Measurements from ENCODE around the gene MCU. TPM values are rescaled to one million over a fixed set of nuclear protein-coding genes. Genes with fewer than 3 reads are reported as not detected.
"Not testable (repeated sequence)": the region's sequence is repeated elsewhere in the genome, so short reads cannot be mapped to it uniquely, and the experiment has no call there.

Gene MCU, protein sequence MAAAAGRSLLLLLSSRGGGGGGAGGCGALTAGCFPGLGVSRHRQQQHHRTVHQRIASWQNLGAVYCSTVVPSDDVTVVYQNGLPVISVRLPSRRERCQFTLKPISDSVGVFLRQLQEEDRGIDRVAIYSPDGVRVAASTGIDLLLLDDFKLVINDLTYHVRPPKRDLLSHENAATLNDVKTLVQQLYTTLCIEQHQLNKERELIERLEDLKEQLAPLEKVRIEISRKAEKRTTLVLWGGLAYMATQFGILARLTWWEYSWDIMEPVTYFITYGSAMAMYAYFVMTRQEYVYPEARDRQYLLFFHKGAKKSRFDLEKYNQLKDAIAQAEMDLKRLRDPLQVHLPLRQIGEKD
- total RNA-seq: 10 to 100 TPM; 16.9 to 20.0 TPM
- polyA plus RNA-seq (ENCODE audit: insufficient read depth, low read depth, low replicate concordance): 15.0 TPM
- long read RNA-seq, donor 1, transcript MCU-202 (8 exons, 2,949 nt): major isoform, 7 of 12 reads
- long read RNA-seq, donor 1, partial matches to known transcripts: 5 of 12 reads
- long read RNA-seq, donor 1, other reads (novel, unspliced or antisense): 0 of 12 reads
- long read RNA-seq, donor 2, transcript MCU-202 (8 exons, 2,949 nt): major isoform, 5 of 5 reads
- long read RNA-seq, donor 2, partial matches to known transcripts: 0 of 5 reads
- long read RNA-seq, donor 2, other reads (novel, unspliced or antisense): 0 of 5 reads

DNA sequence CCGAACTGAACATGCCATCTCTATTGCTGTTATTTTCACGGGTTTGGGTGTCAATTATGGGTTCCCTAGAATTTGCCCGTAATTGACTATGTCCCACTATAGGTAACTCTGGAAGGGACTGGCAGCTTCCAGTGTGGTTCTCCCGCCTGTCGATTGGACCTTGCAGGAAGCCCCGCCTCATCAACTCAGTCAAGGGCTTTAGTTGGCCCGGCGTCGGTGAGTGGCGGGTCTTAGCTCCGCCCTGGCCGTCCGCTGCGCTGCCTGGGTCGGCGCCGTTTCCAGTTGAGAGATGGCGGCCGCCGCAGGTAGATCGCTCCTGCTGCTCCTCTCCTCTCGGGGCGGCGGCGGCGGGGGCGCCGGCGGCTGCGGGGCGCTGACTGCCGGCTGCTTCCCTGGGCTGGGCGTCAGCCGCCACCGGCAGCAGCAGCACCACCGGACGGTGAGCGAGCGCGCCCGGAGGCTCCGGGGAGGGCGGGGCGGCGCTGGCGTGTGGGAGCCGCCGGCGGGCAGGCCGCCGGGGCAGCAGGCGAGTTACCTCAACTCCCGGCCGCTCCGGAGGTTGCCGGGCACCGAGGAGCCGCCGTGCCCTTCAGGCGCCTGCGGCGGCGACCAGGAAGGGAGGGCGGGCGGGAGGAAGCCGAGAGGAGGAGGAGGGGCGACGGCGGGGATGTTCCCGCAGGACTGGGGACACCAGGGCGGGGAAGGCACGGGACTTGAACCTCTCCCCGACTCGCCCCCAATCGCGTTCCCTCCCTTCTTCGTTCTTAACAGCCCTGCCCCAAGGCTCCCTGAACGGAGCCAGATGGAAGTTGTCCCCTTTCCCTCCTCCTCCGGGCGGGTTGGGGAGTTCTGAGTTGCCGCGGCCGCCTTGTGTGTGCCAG lies at the start of gene MCU:
Gene MCU, plus strand, starts transcription at position 281 of the 881 bp plus-strand sequence. Its CDS starts 9 bp downstream, at position 290.
- peaks cover 2% of the 10 kb centered on the region for H3K4me1 ChIP-seq
- DNase-seq: peak; percentile 98
- H3K36me3 ChIP-seq (ENCODE audit: low read depth, missing control alignments): no peaks in the 10 kb centered on the region
- H3K27me3 ChIP-seq: no peaks in the 10 kb centered on the region
- intact Hi-C loops (cut with DNase I; ENCODE audit: low total_unique reads): loop anchor here (10.0 kb wide), 1 partner anchor 143 kb away; no protein-coding TSS in a partner anchor
- H3K4me3 ChIP-seq: peak within 1 kb of the TSS; percentile 82 to 94
- H3K27ac ChIP-seq: peak within 1 kb of the TSS; percentile 84 to 90
- WGBS, 2 donors: 0% methylated on average over 12 to 78 of the region's 83 CpGs
- TF ChIP-seq, protein P1, sequence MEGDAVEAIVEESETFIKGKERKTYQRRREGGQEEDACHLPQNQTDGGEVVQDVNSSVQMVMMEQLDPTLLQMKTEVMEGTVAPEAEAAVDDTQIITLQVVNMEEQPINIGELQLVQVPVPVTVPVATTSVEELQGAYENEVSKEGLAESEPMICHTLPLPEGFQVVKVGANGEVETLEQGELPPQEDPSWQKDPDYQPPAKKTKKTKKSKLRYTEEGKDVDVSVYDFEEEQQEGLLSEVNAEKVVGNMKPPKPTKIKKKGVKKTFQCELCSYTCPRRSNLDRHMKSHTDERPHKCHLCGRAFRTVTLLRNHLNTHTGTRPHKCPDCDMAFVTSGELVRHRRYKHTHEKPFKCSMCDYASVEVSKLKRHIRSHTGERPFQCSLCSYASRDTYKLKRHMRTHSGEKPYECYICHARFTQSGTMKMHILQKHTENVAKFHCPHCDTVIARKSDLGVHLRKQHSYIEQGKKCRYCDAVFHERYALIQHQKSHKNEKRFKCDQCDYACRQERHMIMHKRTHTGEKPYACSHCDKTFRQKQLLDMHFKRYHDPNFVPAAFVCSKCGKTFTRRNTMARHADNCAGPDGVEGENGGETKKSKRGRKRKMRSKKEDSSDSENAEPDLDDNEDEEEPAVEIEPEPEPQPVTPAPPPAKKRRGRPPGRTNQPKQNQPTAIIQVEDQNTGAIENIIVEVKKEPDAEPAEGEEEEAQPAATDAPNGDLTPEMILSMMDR (IDR thresholded peaks at IDR 0.05): no peak
- TF ChIP-seq POLR2A (IDR thresholded peaks at IDR 0.05): peak; percentile 92
- no peaks in the 10 kb centered on the region for H3K9me3 ChIP-seq

DNA sequence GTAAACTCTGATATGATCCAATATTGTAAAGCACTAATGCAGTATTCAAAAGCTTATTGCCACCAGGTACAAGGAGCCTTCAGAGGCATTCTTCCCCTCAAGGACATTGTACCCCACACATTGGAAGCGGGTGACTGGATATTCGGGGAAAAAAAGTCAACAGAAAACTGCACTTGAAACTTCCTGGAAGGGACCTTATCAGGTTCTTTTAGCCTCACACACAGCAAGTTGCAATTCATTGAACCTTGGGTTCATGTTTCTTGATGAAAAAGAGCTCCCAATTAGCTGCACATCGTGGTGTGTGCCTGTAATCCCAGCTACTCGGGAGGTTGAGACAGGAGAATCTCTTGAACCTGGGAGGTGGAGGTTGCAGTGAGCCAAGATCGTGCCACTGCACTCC lies 49.6 kb upstream of the MCU start:
- Histone ChIP-seq H3K27me3 (no peaks in the 10 kb centered on the region), H3K4me3 (no peak overlapping the region), H3K36me3 (ENCODE audit: low read depth, missing control alignments) (no peaks in the 10 kb centered on the region), H3K27ac (no peak overlapping the region), H3K4me1 (no peaks in the 10 kb centered on the region), H3K9me3 (no peaks in the 10 kb centered on the region)
- 86 to 92% methylated on average over 5 of the region's 5 CpGs for WGBS, 2 donors
- no peak for TF ChIP-seq POLR2A (IDR thresholded peaks at IDR 0.05)
- TF ChIP-seq, protein P1 (IDR thresholded peaks at IDR 0.05): no peak
- DNase-seq: no peak
- intact Hi-C loops (cut with DNase I; ENCODE audit: low total_unique reads): no loop called here

DNA sequence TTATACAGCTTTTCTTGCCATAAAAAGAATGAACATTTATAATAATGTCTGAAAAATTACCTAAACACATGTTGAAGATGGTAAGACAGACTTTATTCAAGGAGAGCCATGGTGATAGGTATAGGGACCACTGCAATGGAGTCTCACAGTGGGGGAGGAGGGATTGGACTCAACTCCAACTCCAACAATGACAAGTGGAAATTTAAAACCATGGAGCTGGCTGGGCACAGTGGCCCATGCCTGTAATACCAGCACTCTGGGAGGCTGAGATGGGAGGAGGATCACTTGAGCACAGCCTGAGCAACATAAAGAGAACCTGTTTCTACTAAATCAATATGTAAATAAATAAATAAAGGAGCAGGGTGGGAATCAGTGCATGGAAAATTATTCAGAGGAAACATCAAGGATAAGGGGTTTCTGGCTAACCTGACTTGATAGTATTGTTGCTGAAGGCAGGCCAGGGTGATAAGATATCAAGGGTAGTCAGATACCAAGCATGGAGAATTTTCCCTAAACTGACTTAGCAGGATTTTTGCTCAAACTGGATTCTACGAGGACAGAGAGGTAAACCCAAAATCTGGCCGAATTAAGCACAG lies 46.6 kb upstream of the MCU start:
- no peak for DNase-seq
- Histone ChIP-seq H3K4me1 (no peaks in the 10 kb centered on the region), H3K27ac (no peak overlapping the region), H3K27me3 (no peaks in the 10 kb centered on the region), H3K9me3 (no peaks in the 10 kb centered on the region), H3K4me3 (no peak overlapping the region), H3K36me3 (ENCODE audit: low read depth, missing control alignments) (no peaks in the 10 kb centered on the region)
- 83 to 86% methylated on average over 2 of the region's 2 CpGs for WGBS, 2 donors
- TF ChIP-seq POLR2A (IDR thresholded peaks at IDR 0.05): no peak
- TF ChIP-seq, protein P1 (IDR thresholded peaks at IDR 0.05): no peak
- intact Hi-C loops (cut with DNase I; ENCODE audit: low total_unique reads): no loop called here

DNA sequence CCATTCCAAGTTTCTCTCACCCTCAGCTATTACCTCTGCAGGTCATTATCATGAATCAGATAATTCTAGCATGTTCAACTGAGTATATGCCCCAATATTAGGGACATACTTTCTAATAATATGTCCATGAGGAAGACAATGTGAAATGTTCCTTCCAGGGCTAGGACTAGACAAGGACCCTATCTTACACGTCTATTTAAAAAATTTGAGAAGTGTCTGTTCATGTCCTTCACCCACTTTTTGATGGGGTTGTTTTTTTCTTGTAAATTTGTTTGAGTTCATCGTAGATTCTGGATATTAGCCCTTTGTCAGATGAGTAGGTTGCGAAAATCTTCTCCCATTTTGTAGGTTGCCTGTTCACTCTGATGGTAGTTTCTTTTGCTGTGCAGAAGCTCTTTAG lies 45.0 kb upstream of the MCU start:
- H3K9me3 ChIP-seq; H3K27me3 ChIP-seq; H3K27ac ChIP-seq; H3K36me3 ChIP-seq (ENCODE audit: low read depth, missing control alignments); DNase-seq; intact Hi-C loops (cut with DNase I; ENCODE audit: low total_unique reads); H3K4me1 ChIP-seq; H3K4me3 ChIP-seq: not testable (repeated sequence)
- WGBS, 2 donors: 96% methylated on average over 3 of the region's 3 CpGs

Measured in testis (tissue), 5 donors.